PC-3 (cell line): ENCODE measurements around the gene YKT6. TPM values are rescaled to one million over a fixed set of nuclear protein-coding genes. Genes with fewer than 3 reads are reported as not detected.
A peak's percentile ranks its signal among the peaks of the same experiment; 100 is the strongest.
"Not testable (repeated sequence)": the region's sequence is repeated elsewhere in the genome, so short reads cannot be mapped to it uniquely, and the experiment has no call there.

Source experiments
- ATAC-seq: fragments of 200-7000 bp; cut with Tn5 transposase; 2 replicates; pipeline ENCODE4 v1.9.1; 2020; ENCODE audit warnings: mild to moderate bottlenecking, moderate library complexity
- BruUV-seq: library from RNA; stranded (reverse); fragments of 400-500 nt; replicated peaks from 2 replicates; lab custom pipeline; 2021; lab: Mats Ljungman, UMichigan
- CTCF ChIA-PET: fragments of 300-600 bp; sonication (Branson Sonifier 250); formaldehyde crosslinking; loops from one replicate; lab custom pipeline; 2022; ENCODE audit warnings: antibody characterized with exemption; lab: Charles Lee
- POLR2A ChIA-PET: fragments of 300-600 bp; sonication (Branson Sonifier 250); formaldehyde crosslinking; loops from one replicate; lab custom pipeline; 2022; ENCODE audit warnings: antibody characterized with exemption; ENCODE audit not compliant: unreplicated experiment; lab: Charles Lee
- DNase-seq: peaks from one replicate; pipeline ENCODE4 v3.0.0-alpha.2; 2015
- H2AFZ ChIP-seq: fragments of 300-600 bp; sonication (generic); 2 replicates; pipeline ENCODE4 v1.6.0; 2016; ENCODE audit warnings: antibody characterized with exemption, low read length
- H3F3A ChIP-seq: fragments of 300-600 bp; sonication (generic); one replicate; pipeline ENCODE4 v1.6.0; 2017; ENCODE audit warnings: antibody characterized with exemption, low read length, control low read depth, mild to moderate bottlenecking; ENCODE audit not compliant: unreplicated experiment
- H3K27ac ChIP-seq: fragments of 300-600 bp; sonication (generic); 2 replicates; pipeline ENCODE4 v1.5.1; 2016; ENCODE audit warnings: mild to moderate bottlenecking, low read length
- H3K27me3 ChIP-seq: fragments of 300-600 bp; sonication (generic); 2 replicates; pipeline ENCODE4 v1.6.1; 2016; ENCODE audit warnings: low read length, mixed read lengths
- H3K36me3 ChIP-seq: fragments of 300-600 bp; sonication (generic); 2 replicates; pipeline ENCODE4 v1.6.1; 2016; ENCODE audit warnings: low read depth, mixed run types, low read length, mixed read lengths
- H3K4me1 ChIP-seq: fragments of 300-600 bp; sonication (generic); 2 replicates; pipeline ENCODE4 v1.5.1; 2016; ENCODE audit warnings: low read length; ENCODE audit not compliant: insufficient read depth
- H3K4me2 ChIP-seq: fragments of 300-600 bp; sonication (generic); 2 replicates; pipeline ENCODE4 v1.6.0; 2016; ENCODE audit warnings: low read length
- H3K4me3 ChIP-seq: fragments of 300-600 bp; sonication (generic); 2 replicates; pipeline ENCODE4 v1.5.1; 2016; ENCODE audit warnings: mild to moderate bottlenecking, low read length, mixed read lengths
- H3K79me2 ChIP-seq: fragments of 300-600 bp; sonication (generic); 2 replicates; pipeline ENCODE4 v1.6.1; 2017; ENCODE audit warnings: low read length, mixed read lengths
- H3K9ac ChIP-seq: fragments of 300-600 bp; sonication (generic); 2 replicates; pipeline ENCODE4 v1.6.0; 2016; ENCODE audit warnings: mild to moderate bottlenecking, low read length
- H3K9me2 ChIP-seq: fragments of 300-600 bp; sonication (generic); replicated peaks from 2 replicates; pipeline ENCODE4 v1.6.1; 2016; ENCODE audit warnings: mixed run types, low read length, mixed read lengths
- H3K9me3 ChIP-seq: fragments of 300-600 bp; sonication (generic); 2 replicates; pipeline ENCODE4 v1.6.1; 2016; ENCODE audit warnings: low read length, mixed read lengths
- H4K20me1 ChIP-seq: fragments of 300-600 bp; sonication (generic); 2 replicates; pipeline ENCODE4 v1.6.1; 2016; ENCODE audit warnings: low read length, mixed read lengths
- CTCF ChIP-seq: fragments of 300-600 bp; sonication (generic); conservative IDR thresholded peaks from 2 replicates; pipeline ENCODE4 v1.5.1; 2017; ENCODE audit warnings: antibody characterized with exemption, low read depth, mild to moderate bottlenecking, low read length
- EZH2 ChIP-seq: fragments of 300-600 bp; sonication (generic); IDR thresholded peaks from one replicate; pipeline ENCODE4 v1.6.1; 2017; ENCODE audit warnings: antibody characterized with exemption, mild to moderate bottlenecking, low read length; ENCODE audit not compliant: unreplicated experiment
- EZH2phosphoT487 ChIP-seq: fragments of 300-600 bp; sonication (generic); IDR thresholded peaks from 2 replicates; pipeline ENCODE4 v1.6.1; 2018; ENCODE audit warnings: mild to moderate bottlenecking, antibody characterized with exemption, low read length, borderline replicate concordance
- intact Hi-C: fragments of 100-400 bp; cut with micrococcal nuclease; formaldehyde crosslinking; loops from 2 replicates; pipeline ENCODE4 v1.9.0; 2023
- total RNA-seq: library from RNA; depleted of rRNA; stranded (reverse); fragments of >200 nt; gene quantifications from 2 replicates; pipeline ENCODE4 v1.2.3, GENCODE V29; 2014

The YKT6 gene
- total RNA-seq, 1 experiment from 2014 or later, result 133 TPM

- TF ChIP-seq EZH2, result no peak
- Histone ChIP-seq H3K79me2 (peaks cover 2% of the 10 kb centered on the region), H3K9ac (no peak overlapping the region), H3K4me1 (peaks cover 8% of the 10 kb centered on the region), H4K20me1 (no peaks in the 10 kb centered on the region), H3K27ac (no peak overlapping the region), H3K27me3 (no peaks in the 10 kb centered on the region), H2AFZ (no peak overlapping the region), H3K36me3 (no peaks in the 10 kb centered on the region), H3K9me2 (no peaks in the 10 kb centered on the region), H3K4me3 (no peak overlapping the region), H3K4me2 (no peak overlapping the region), H3K9me3 (no peaks in the 10 kb centered on the region), H3F3A (no peaks in the 10 kb centered on the region)
- BruUV-seq, result no TSS peak
- DNase-seq (peak; percentile 40), ATAC-seq (peak; percentile 21)
- ChIA-PET CTCF (interaction anchor here (0.7 to 0.8 kb wide), 3 partner anchors 63 to 123 kb away, joined by 3 to 4 read pairs (median 4); no protein-coding TSS in a partner anchor), POLR2A (no interaction called here)
- intact Hi-C loops, result loop anchor here (1.0 to 2.0 kb wide), 3 partner anchors 65 to 175 kb away; no protein-coding TSS in a partner anchor
Measured at GRCh38 chr7:44195889-44196288, 4.9 kb upstream of the YKT6 start.

- peak; percentile 81 for TF ChIP-seq CTCF
- TF ChIP-seq EZH2, result no peak
- peak; percentile 66 for DNase-seq
- no peak overlapping the region for H2AFZ ChIP-seq
Measured at GRCh38 chr7:44196450-44196872, 4.3 kb upstream of the YKT6 start.

GRCh38 chr7:44197474-44197873, 3.3 kb upstream of the YKT6 start:
- no peak overlapping the region for H3K9ac ChIP-seq
- no peak overlapping the region for H2AFZ ChIP-seq
- H3K79me2 ChIP-seq, result peaks cover 17% of the 10 kb centered on the region
- H3K36me3 ChIP-seq, result no peaks in the 10 kb centered on the region
- no peaks in the 10 kb centered on the region for H3F3A ChIP-seq
- H3K9me3 ChIP-seq, result no peaks in the 10 kb centered on the region
- no TSS peak for BruUV-seq
- TF ChIP-seq CTCF (no peak), EZH2phosphoT487 (no peak), EZH2 (no peak)
- no peak overlapping the region for H3K4me2 ChIP-seq
- H3K9me2 ChIP-seq, result no peaks in the 10 kb centered on the region
- H3K27ac ChIP-seq, result no peak overlapping the region
- no peaks in the 10 kb centered on the region for H3K27me3 ChIP-seq
- intact Hi-C loops, result loop anchor here (2.0 kb wide), 1 partner anchor 177 kb away; no protein-coding TSS in a partner anchor
- ATAC-seq, result no peak
- no peak overlapping the region for H3K4me3 ChIP-seq
- peaks cover 14% of the 10 kb centered on the region for H3K4me1 ChIP-seq
- CTCF ChIA-PET, result interaction anchor here (0.5 to 1.2 kb wide), 2 partner anchors 66 to 178 kb away, joined by 3 to 4 read pairs; no protein-coding TSS in a partner anchor
- POLR2A ChIA-PET, result no interaction called here
- DNase-seq, result no peak
- H4K20me1 ChIP-seq, result peaks cover 11% of the 10 kb centered on the region

More at GRCh38 chr7:44196450-44196872, 4.3 kb upstream of the YKT6 start:
- CTCF ChIA-PET, result interaction anchor here (0.7 to 1.2 kb wide), 2 partner anchors 65 to 124 kb away, joined by 4 read pairs; no protein-coding TSS in a partner anchor
- H3K9ac ChIP-seq, result no peak overlapping the region
- ATAC-seq, result peak; percentile 41
- no peaks in the 10 kb centered on the region for H3K27me3 ChIP-seq
- H3K4me3 ChIP-seq, result no peak overlapping the region
- no peaks in the 10 kb centered on the region for H3K36me3 ChIP-seq
- intact Hi-C loops, result loop anchor here (1.0 to 2.0 kb wide), 3 partner anchors 65 to 176 kb away; no protein-coding TSS in a partner anchor
- no peak overlapping the region for H3K27ac ChIP-seq
- peaks cover 7% of the 10 kb centered on the region for H3K79me2 ChIP-seq
- H3K9me2 ChIP-seq, result no peaks in the 10 kb centered on the region
- H3K9me3 ChIP-seq, result no peaks in the 10 kb centered on the region
- POLR2A ChIA-PET, result no interaction called here
- H3K4me2 ChIP-seq, result no peak overlapping the region
- peaks cover 2% of the 10 kb centered on the region; the same call in 1 of the 2 replicates for H4K20me1 ChIP-seq
- H3F3A ChIP-seq, result no peaks in the 10 kb centered on the region
- H3K4me1 ChIP-seq, result peaks cover 8% of the 10 kb centered on the region
- no TSS peak for BruUV-seq

- H3K9me3 ChIP-seq, H2AFZ ChIP-seq, H3K4me2 ChIP-seq, H3K27me3 ChIP-seq, intact Hi-C loops, H3K4me3 ChIP-seq, H3K27ac ChIP-seq, CTCF ChIA-PET, BruUV-seq, DNase-seq, H3K9me2 ChIP-seq, ATAC-seq, H3F3A ChIP-seq: not testable (repeated sequence)
- Histone ChIP-seq H3K4me1 (peaks cover 16% of the 10 kb centered on the region), H3K36me3 (peaks cover 10% of the 10 kb centered on the region; the same call in 1 of the 2 replicates), H4K20me1 (peaks cover 30% of the 10 kb centered on the region), H3K9ac (peak overlapping the region; percentile 94; the same call in 1 of the 2 replicates), H3K79me2 (peaks cover 44% of the 10 kb centered on the region)
- POLR2A ChIA-PET, result interaction anchor here (0.5 kb wide), 1 partner anchor 353 kb away, joined by 8 read pairs; no protein-coding TSS in a partner anchor
Measured at GRCh38 chr7:44200163-44200562, 615 bp upstream of the YKT6 start.
